B cell (primary cell): ENCODE data around the gene SOX9. TPM values are rescaled to one million over a fixed set of nuclear protein-coding genes. Genes with fewer than 3 reads are reported as not detected.

Experiments used
- ATAC-seq: fragments of 200-7000 bp; cut with Tn5 transposase; one replicate; pipeline ENCODE4 v1.10.0; 2021; ENCODE audit warnings: low read depth, mild to moderate bottlenecking, moderate number of reproducible peaks, moderate library complexity
- CTCF ChIA-PET: fragments of 350-600 bp; sonication (Branson Sonifier 250); formaldehyde crosslinking; loops from one replicate; lab custom pipeline; 2021; ENCODE audit warnings: antibody characterized with exemption, inconsistent platforms; lab: Charles Lee
- POLR2A ChIA-PET: fragments of 350-600 bp; sonication (Branson Sonifier 250); formaldehyde crosslinking; loops from one replicate; lab custom pipeline; 2021; ENCODE audit warnings: antibody characterized with exemption; lab: Charles Lee
- DNase-seq: peaks from one replicate; pipeline ENCODE4 v3.0.0; 2013
- H2AFZ ChIP-seq: 2 replicates; pipeline ENCODE4 v1.6.1; 2012; ENCODE audit warnings: mild to moderate bottlenecking, low read depth, low read length; ENCODE audit not compliant: insufficient read depth, poor library complexity, severe bottlenecking
- H3K27ac ChIP-seq, 2 donors: 1 replicate in 1 of 2; 2 replicates in 1 of 2; pipeline ENCODE4 v1.5.1; 2012 to 2013; ENCODE audit warnings: low read length in 2 of 2, mild to moderate bottlenecking in 2 of 2, moderate library complexity in 1 of 2
- H3K27me3 ChIP-seq, 4 experiments: fragments of 200-600 bp in 1 of 4; sonication (generic) in 1 of 4; replicated peaks in 1 of 4; 1 replicate in 2 of 4; 2 replicates in 2 of 4; pipeline versions ENCODE4 v1.6.1 to v1.7.0; 2013 to 2016; ENCODE audit warnings: low read length in 3 of 4, mild to moderate bottlenecking in 2 of 4, mixed read lengths in 1 of 4, moderate library complexity in 1 of 4; ENCODE audit not compliant: insufficient read depth in 4 of 4, control insufficient read depth in 3 of 4; ENCODE audit errors: control extremely low read depth in 1 of 4
- H3K36me3 ChIP-seq, 2 experiments: replicated peaks in 1 of 2; 1 replicate in 1 of 2; 2 replicates in 1 of 2; pipeline versions ENCODE4 v1.6.1 to v1.7.1; 2013; ENCODE audit warnings: low read length in 1 of 2; ENCODE audit not compliant: insufficient read depth in 2 of 2, control insufficient read depth in 1 of 2; ENCODE audit errors: control extremely low read depth in 1 of 2, extremely low read depth in 1 of 2
- H3K4me1 ChIP-seq, 2 donors: fragments of 200-600 bp in 1 of 2; sonication (generic) in 1 of 2; 1 replicate in 1 of 2; 2 replicates in 1 of 2; pipeline versions ENCODE4 v1.5.1 to v1.6.1; 2013 to 2017; ENCODE audit warnings: low read length in 2 of 2; ENCODE audit not compliant: control insufficient read depth in 2 of 2, insufficient read depth in 2 of 2
- H3K4me2 ChIP-seq: replicated peaks from 2 replicates; pipeline ENCODE3; 2012; ENCODE audit warnings: mild to moderate bottlenecking, low read depth, low read length; ENCODE audit not compliant: poor library complexity, severe bottlenecking
- H3K4me3 ChIP-seq, 5 experiments: fragments of 200-600 bp in 1 of 5; sonication (generic) in 1 of 5; 1 replicate in 3 of 5; 2 replicates in 2 of 5; pipeline versions ENCODE4 v1.5.1 to v1.7.0; 2011 to 2016; ENCODE audit warnings: low read length in 4 of 5, mild to moderate bottlenecking in 4 of 5, low read depth in 2 of 5, control low read depth in 1 of 5, moderate library complexity in 1 of 5; ENCODE audit not compliant: insufficient read depth in 1 of 5; ENCODE audit errors: control extremely low read depth in 1 of 5, extremely low read depth in 1 of 5
- H3K79me2 ChIP-seq: fragments of 200-600 bp; sonication (generic); one replicate; pipeline ENCODE4 v1.6.0; 2016; ENCODE audit warnings: low read length; ENCODE audit not compliant: control insufficient read depth, insufficient read depth
- H3K9ac ChIP-seq: fragments of 200-600 bp; sonication (generic); 2 replicates; pipeline ENCODE4 v1.6.1; 2017; ENCODE audit warnings: mild to moderate bottlenecking, low read length, moderate library complexity
- H3K9me3 ChIP-seq, 3 donors: one replicate each; pipeline versions ENCODE4 v1.6.1 to v1.7.1; 2013; ENCODE audit warnings: low read length in 2 of 3; ENCODE audit not compliant: control insufficient read depth in 2 of 3, insufficient read depth in 1 of 3; ENCODE audit errors: control extremely low read depth in 1 of 3
- H4K20me1 ChIP-seq: 2 replicates; pipeline ENCODE4 v1.6.0; 2012; ENCODE audit warnings: mild to moderate bottlenecking, low read length; ENCODE audit not compliant: insufficient read depth, control insufficient read depth, poor library complexity, severe bottlenecking
- H3K27ac Mint-ChIP-seq: one replicate; pipeline ENCODE4 v1.8.0; 2021; ENCODE audit warnings: mixed read lengths
- H3K27me3 Mint-ChIP-seq: one replicate; pipeline ENCODE4 v1.8.0; 2021; ENCODE audit warnings: mixed read lengths
- H3K4me1 Mint-ChIP-seq: one replicate; pipeline ENCODE4 v1.8.0; 2021; ENCODE audit warnings: mixed read lengths
- H3K4me3 Mint-ChIP-seq: one replicate; pipeline ENCODE4 v1.8.0; 2021; ENCODE audit warnings: mixed read lengths
- H3K9me3 Mint-ChIP-seq: one replicate; pipeline ENCODE4 v1.8.0; 2022; ENCODE audit warnings: mixed read lengths; ENCODE audit not compliant: insufficient read depth
- EZH2 ChIP-seq: IDR thresholded peaks from 2 replicates; pipeline ENCODE4 v1.6.1; 2012; ENCODE audit warnings: borderline replicate concordance, low read depth, mild to moderate bottlenecking, moderate library complexity, low read length; ENCODE audit not compliant: insufficient read depth, poor library complexity, severe bottlenecking
- WGBS: methylation state at CpG from one replicate; pipeline ENCODE4 v1.1.5; 2013; ENCODE audit warnings: missing lambda C conversion rate; ENCODE audit not compliant: insufficient coverage; 5-methylcytosine and 5-hydroxymethylcytosine counted together
- intact Hi-C: fragments of 100-400 bp; cut with micrococcal nuclease; formaldehyde crosslinking; loops from one replicate; pipeline ENCODE4 v1.10.0; 2022
- polyA plus RNA-seq: library from polyadenylated mRNA; depleted of rRNA; stranded (reverse); fragments of >200 nt; gene quantifications from 2 replicates; pipeline ENCODE4 v1.2.3, GENCODE V29; 2012
- total RNA-seq, 2 donors: library from RNA; stranded (reverse); fragments of 120-200 nt in 1 of 2; gene quantifications; 1 replicate in 1 of 2; 2 replicates in 1 of 2; pipeline versions ENCODE4 v1.2.3 to v1.2.4, GENCODE V29; 2013 to 2022
- TF ChIP-seq, protein P1 (sequence below): fragments of 200-600 bp; IDR thresholded peaks from one replicate; pipeline ENCODE4 v1.8.0; 2022; ENCODE audit warnings: antibody characterized with exemption, mild to moderate bottlenecking

Gene SOX9
- total and polyA plus RNA-seq, 2 donors (not counting 1 experiment from before 2014, with no cell fraction given), result 0.03 TPM; not detected in 1

DNA sequence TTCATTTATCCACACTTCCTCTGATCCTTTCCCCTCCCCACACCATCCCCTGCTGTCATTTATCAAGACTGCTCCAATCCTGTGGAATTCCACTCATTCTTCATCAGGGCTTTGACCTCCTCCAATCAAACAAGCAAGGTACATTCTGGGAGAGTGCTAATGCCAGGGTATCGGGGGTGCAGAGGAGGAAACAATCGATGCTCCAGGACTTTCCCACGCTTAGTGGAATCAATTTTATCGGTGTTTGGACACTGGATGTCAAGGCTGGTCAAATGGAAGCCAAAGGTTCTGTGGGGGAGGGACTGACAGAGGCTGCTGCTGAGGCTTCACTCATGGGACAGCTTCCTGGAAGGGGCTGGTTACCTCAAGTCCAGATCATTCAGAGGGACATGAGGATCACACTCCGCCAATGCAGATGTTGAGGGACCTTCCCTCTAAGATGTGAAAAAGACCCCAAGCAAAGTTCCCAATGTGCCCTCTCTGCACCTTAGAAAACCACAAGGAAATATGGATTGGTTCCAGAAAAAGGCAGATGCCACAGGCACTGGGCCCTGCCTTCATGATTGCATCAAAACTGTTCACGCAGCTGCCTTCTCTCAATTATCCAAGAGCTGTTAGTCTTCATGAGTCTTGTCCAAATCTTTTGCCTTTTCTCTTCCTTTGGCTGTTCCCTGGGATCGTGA is 44.7 kb upstream of the SOX9 start:
- Histone ChIP-seq H3K27ac (no peak overlapping the region), H3K27me3 (peaks cover 0 to 3% (median 0%) of the 10 kb centered on the region in 4 experiments), H3K4me1 (no peaks in the 10 kb centered on the region), H3K9ac (no peak overlapping the region), H3K4me2 (no peak overlapping the region), H2AFZ (no peak overlapping the region), H3K4me3 (no peak overlapping the region), H4K20me1 (no peaks in the 10 kb centered on the region), H3K79me2 (no peaks in the 10 kb centered on the region), H3K9me3 (no peaks in the 10 kb centered on the region), H3K36me3 (no peaks in the 10 kb centered on the region)
- Mint-ChIP-seq H3K27ac (no peak overlapping the region), H3K4me3 (no peak overlapping the region), H3K4me1 (no peaks in the 10 kb centered on the region), H3K9me3 (no peaks in the 10 kb centered on the region), H3K27me3 (no peaks in the 10 kb centered on the region)
- ChIA-PET POLR2A (no interaction called here), CTCF (no interaction called here)
- intact Hi-C loops, result no loop called here
- WGBS, result 83% methylated on average over 7 of the region's 7 CpGs
- no peak for DNase-seq
- TF ChIP-seq, protein P1, sequence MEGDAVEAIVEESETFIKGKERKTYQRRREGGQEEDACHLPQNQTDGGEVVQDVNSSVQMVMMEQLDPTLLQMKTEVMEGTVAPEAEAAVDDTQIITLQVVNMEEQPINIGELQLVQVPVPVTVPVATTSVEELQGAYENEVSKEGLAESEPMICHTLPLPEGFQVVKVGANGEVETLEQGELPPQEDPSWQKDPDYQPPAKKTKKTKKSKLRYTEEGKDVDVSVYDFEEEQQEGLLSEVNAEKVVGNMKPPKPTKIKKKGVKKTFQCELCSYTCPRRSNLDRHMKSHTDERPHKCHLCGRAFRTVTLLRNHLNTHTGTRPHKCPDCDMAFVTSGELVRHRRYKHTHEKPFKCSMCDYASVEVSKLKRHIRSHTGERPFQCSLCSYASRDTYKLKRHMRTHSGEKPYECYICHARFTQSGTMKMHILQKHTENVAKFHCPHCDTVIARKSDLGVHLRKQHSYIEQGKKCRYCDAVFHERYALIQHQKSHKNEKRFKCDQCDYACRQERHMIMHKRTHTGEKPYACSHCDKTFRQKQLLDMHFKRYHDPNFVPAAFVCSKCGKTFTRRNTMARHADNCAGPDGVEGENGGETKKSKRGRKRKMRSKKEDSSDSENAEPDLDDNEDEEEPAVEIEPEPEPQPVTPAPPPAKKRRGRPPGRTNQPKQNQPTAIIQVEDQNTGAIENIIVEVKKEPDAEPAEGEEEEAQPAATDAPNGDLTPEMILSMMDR, result no peak
- no peak for TF ChIP-seq EZH2
- no peak for ATAC-seq

DNA sequence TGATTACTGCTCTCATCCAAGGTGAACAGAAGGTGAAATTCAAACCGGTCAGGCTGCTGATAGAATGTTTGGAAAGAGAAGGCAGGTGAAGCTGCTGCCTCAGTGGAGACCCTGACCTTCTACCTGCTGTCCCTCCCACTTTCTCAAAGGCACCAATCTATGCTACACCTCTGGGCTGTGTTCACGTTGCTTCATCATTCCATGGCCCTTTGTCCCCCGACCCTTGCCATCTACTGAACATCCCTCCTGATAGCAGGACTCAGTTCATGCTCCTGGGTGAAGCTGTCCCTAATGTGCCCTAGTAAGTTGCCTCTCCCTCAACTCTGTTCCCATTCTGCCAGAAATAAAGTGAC is 44.2 kb upstream of the SOX9 start:
- ChIA-PET POLR2A (no interaction called here), CTCF (no interaction called here)
- H3K9me3 ChIP-seq, result no peaks in the 10 kb centered on the region

More for the DNA sequence above, 44.2 kb upstream of the SOX9 start:
- Histone ChIP-seq H3K9ac (no peak overlapping the region), H4K20me1 (no peaks in the 10 kb centered on the region), H3K4me2 (no peak overlapping the region), H3K27ac (no peak overlapping the region), H3K4me1 (no peaks in the 10 kb centered on the region), H2AFZ (no peak overlapping the region), H3K36me3 (no peaks in the 10 kb centered on the region), H3K27me3 (no peaks in the 10 kb centered on the region), H3K79me2 (no peaks in the 10 kb centered on the region), H3K4me3 (no peak overlapping the region)
- intact Hi-C loops, result no loop called here
- Mint-ChIP-seq H3K27ac (no peak overlapping the region), H3K27me3 (no peaks in the 10 kb centered on the region), H3K9me3 (no peaks in the 10 kb centered on the region), H3K4me3 (no peak overlapping the region), H3K4me1 (no peaks in the 10 kb centered on the region)
- ATAC-seq, result no peak
- 92% methylated on average over 2 of the region's 3 CpGs for WGBS
- no peak for TF ChIP-seq EZH2
- TF ChIP-seq, protein P1, result no peak
- DNase-seq, result no peak
